Activated naive CD4-positive, alpha-beta T cell treated with anti-CD3 and anti-CD28 coated beads for 36 hours (primary cell): ENCODE results near the gene GNG7. TPM values are rescaled to one million over a fixed set of nuclear protein-coding genes. Genes with fewer than 3 reads are reported as not detected.
"Not testable (repeated sequence)": the region's sequence is repeated elsewhere in the genome, so short reads cannot be mapped to it uniquely, and the experiment has no call there.

ENCODE experiments used
- CTCF ChIA-PET: fragments of 350-600 bp; sonication (Branson Sonifier 250); formaldehyde crosslinking; loops from one replicate; lab custom pipeline; 2021; ENCODE audit warnings: antibody characterized with exemption; lab: Charles Lee
- DNase-seq: peaks from one replicate; pipeline ENCODE4 v3.0.0-alpha.2; 2020
- H3K27ac Mint-ChIP-seq: one replicate; pipeline ENCODE4 v1.8.0; 2021; ENCODE audit warnings: mild to moderate bottlenecking, mixed read lengths
- H3K27me3 Mint-ChIP-seq: one replicate; pipeline ENCODE4 v1.8.0; 2021; ENCODE audit warnings: low read depth, mixed read lengths
- H3K36me3 Mint-ChIP-seq: one replicate; pipeline ENCODE4 v1.8.0; 2021; ENCODE audit warnings: low read depth, mixed read lengths
- H3K4me1 Mint-ChIP-seq: one replicate; pipeline ENCODE4 v1.8.0; 2021; ENCODE audit warnings: low read depth, mixed read lengths
- H3K4me3 Mint-ChIP-seq: one replicate; pipeline ENCODE4 v1.8.0; 2021; ENCODE audit warnings: mild to moderate bottlenecking, moderate library complexity, mixed read lengths
- H3K9me3 Mint-ChIP-seq: one replicate; pipeline ENCODE4 v1.8.0; 2021; ENCODE audit warnings: mixed read lengths
- intact Hi-C: fragments of 100-400 bp; cut with micrococcal nuclease; formaldehyde crosslinking; loops from one replicate; pipeline ENCODE4 v1.15.1; 2023
- total RNA-seq, 2 experiments: library from RNA; stranded (reverse); gene quantifications; one replicate each; pipeline ENCODE4 v1.2.3, GENCODE V29; 2021

The GNG7 gene
- total RNA-seq, 2 experiments from 2014 or later: 0.74 to 1.1 TPM

GRCh38 chr19:2715470-2716274, 13.2 kb upstream of the GNG7 start:
- H3K27ac Mint-ChIP-seq: no peak overlapping the region
- peaks cover 3% of the 10 kb centered on the region for H3K4me1 Mint-ChIP-seq
- CTCF ChIA-PET: no interaction called here
- intact Hi-C loops: no loop called here
- H3K9me3 Mint-ChIP-seq: peaks cover 9% of the 10 kb centered on the region
- no peak overlapping the region for H3K4me3 Mint-ChIP-seq
- H3K27me3 Mint-ChIP-seq: peaks cover 13% of the 10 kb centered on the region
- no peak for DNase-seq
- H3K36me3 Mint-ChIP-seq: no peaks in the 10 kb centered on the region

DNA sequence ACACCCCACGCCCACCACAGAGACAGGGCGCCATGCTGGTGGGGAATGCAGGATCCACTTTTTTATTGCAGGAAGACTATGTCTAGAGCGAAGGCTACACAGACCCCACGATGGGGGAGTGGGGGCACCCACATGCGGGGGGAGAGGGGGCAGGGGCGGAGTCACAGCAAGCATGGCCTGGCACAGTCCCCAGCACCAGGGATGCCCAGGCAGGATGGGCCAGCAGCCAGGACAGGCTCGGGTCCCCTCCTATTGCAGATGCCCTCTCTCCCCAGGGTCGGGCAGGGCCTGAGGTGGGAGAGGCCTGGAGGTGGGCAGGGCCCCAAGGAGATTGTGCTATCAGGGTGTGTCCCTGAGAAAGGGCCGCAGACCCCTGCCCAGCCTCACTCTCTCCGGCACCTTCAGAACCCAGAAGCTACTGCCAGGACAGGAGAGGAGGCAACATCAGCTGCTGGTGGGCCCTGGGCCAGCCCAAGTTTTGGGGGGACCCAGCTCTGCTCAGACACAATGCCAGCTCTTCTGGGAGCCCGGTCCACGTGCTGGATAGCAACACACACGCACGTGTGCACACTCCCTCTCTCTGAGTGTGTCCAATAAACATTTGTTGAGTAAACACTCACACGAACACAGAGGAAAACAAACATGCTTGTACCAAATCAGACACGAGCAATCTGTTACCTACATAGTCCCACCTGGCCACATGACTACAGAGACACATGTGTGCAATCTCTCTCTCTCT, 12.2 kb upstream of the GNG7 start:
- CTCF ChIA-PET: no interaction called here
- intact Hi-C loops: no loop called here
- Mint-ChIP-seq H3K36me3 (no peaks in the 10 kb centered on the region), H3K4me3 (no peak overlapping the region), H3K4me1 (peaks cover 3% of the 10 kb centered on the region), H3K27ac (no peak overlapping the region), H3K27me3 (peaks cover 9% of the 10 kb centered on the region), H3K9me3 (peaks cover 9% of the 10 kb centered on the region)
- no peak for DNase-seq

DNA sequence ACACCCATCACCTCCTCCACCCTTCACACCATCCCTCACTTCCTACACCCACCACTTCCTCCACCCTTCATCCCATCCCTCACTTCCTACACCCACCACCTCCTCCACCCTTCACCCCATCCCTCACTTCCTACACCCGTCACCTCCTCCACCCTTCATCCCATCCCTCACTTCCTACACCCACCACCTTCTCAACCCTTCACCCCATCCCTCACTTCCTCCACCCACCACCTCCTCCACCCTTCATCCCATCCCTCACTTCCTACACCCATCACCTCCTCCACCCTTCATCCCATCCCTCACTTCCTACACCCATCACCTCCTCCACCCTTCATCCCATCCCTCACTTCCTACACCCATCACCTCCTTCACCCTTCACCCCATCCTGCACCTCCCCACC, 11.6 kb upstream of the GNG7 start:
- H3K36me3 Mint-ChIP-seq, intact Hi-C loops, H3K4me3 Mint-ChIP-seq, H3K4me1 Mint-ChIP-seq, CTCF ChIA-PET, H3K27me3 Mint-ChIP-seq, H3K27ac Mint-ChIP-seq, DNase-seq, H3K9me3 Mint-ChIP-seq: not testable (repeated sequence)

DNA sequence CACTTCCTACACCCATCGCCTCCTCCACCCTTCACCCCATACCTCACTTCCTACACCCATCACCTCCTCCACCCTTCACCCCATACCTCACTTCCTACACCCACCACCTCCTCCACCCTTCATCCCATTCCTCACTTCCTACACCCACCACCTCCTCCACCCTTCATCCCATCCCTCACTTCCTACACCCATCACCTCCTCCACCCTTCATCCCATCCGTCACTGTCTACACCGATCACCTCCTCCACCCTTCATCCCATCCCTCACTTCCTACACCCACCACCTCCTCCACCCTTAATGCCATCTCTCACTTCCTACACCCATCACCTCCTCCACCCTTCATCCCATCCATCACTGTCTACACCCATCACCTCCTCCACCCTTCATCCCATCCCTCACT, 10.7 kb upstream of the GNG7 start:
- intact Hi-C loops: not testable (repeated sequence)

DNA sequence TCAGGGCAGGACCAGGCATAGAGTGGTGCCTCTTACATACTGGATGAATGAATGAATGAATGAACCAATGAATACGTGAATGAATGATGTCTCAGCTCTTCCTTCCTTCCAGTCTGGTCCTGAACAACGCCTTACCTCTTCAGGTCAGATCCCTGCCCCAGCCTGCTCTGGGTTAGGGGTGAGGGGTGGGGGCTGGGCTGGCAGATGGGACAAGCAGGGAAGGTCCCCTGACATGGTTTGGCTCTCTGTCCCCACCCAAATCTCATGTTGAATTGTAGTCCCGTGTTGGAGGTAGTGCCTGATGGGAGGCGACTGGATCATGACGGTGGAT, 9.3 kb upstream of the GNG7 start:
- H3K27ac Mint-ChIP-seq: no peak overlapping the region
- H3K4me3 Mint-ChIP-seq: no peak overlapping the region
- CTCF ChIA-PET: no interaction called here
- H3K36me3 Mint-ChIP-seq: no peaks in the 10 kb centered on the region
- H3K9me3 Mint-ChIP-seq: peaks cover 9% of the 10 kb centered on the region
- H3K27me3 Mint-ChIP-seq: no peaks in the 10 kb centered on the region
- H3K4me1 Mint-ChIP-seq: peaks cover 2% of the 10 kb centered on the region
- no peak for DNase-seq
- intact Hi-C loops: no loop called here

More for the DNA sequence above, 10.7 kb upstream of the GNG7 start:
- DNase-seq, H3K9me3 Mint-ChIP-seq, CTCF ChIA-PET, H3K4me1 Mint-ChIP-seq, H3K27me3 Mint-ChIP-seq, H3K4me3 Mint-ChIP-seq, H3K36me3 Mint-ChIP-seq, H3K27ac Mint-ChIP-seq: not testable (repeated sequence)

DNA sequence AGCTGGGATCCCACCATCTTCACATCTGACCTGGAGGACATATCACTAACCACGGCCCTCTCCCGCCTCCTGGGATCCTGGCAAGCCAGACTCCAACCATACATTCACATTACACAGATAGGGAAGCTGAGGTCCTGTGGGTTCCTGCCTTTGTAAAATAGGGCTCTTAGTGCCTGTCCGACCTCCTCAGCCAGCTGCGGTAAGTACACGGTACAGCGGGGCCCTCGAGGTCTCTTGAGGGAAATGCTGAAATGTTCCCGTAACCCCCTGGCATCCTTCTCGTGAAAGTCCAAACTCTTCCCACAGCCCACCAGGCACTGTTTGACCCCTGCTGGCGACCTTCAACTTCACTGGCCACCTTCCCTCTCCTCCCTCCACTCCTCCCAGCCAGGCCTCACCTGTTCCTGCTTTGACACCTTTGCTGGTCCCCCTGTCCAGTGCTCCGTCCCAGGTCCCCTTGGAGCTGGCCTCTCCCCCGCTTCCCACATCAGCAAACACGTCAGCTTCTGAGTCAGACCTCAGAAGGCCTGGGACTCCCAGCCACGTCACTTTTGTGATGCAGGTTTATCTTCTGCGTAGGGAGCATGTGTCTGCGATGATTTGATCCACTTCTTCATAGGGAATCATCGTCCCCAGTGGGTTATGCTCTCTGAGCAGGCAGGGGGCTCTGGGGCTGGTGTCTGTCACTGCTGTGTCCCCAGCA, 8.8 kb upstream of the GNG7 start:
- intact Hi-C loops: no loop called here
- Mint-ChIP-seq H3K27me3 (no peaks in the 10 kb centered on the region), H3K4me3 (no peak overlapping the region), H3K36me3 (no peaks in the 10 kb centered on the region), H3K4me1 (peaks cover 2% of the 10 kb centered on the region), H3K9me3 (peaks cover 9% of the 10 kb centered on the region), H3K27ac (no peak overlapping the region)
- CTCF ChIA-PET: interaction anchor here (1.1 kb wide), 1 partner anchor 63 kb away, joined by 4 read pairs; no protein-coding TSS in a partner anchor
- DNase-seq: no peak

DNA sequence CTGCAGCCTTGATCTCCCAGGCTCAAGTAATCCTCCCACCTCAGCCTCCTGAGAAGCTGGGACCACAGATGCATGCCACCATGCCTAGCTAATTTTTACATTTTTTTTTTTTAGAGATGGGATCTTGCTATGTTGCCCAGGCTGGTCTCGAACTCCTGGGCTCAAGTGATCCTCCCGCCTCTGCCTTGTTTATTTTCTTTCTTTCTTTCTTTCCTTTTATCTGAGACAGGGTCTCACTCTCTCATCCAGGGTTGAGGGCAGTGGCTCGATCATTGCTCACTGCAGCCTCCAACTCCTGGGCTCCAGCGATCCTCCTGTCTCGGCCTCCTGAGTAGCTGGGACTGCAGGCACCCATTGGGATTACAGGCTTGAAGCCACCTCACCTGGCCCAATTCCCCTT, 3.8 kb upstream of the GNG7 start:
- Mint-ChIP-seq H3K9me3 (no peaks in the 10 kb centered on the region), H3K27me3 (no peaks in the 10 kb centered on the region), H3K4me3 (no peak overlapping the region), H3K27ac (no peak overlapping the region), H3K36me3 (no peaks in the 10 kb centered on the region), H3K4me1 (peaks cover 9% of the 10 kb centered on the region)
- intact Hi-C loops: no loop called here
- CTCF ChIA-PET: interaction anchor here (0.6 to 1.1 kb wide), 2 partner anchors 58 to 649 kb away, joined by 3 to 5 read pairs; no protein-coding TSS in a partner anchor
- DNase-seq: no peak

- CTCF ChIA-PET: interaction anchor here (0.7 to 1.4 kb wide), 2 partner anchors 42 to 45 kb away, joined by 3 to 5 read pairs; no protein-coding TSS in a partner anchor
- Mint-ChIP-seq H3K27ac (no peak overlapping the region), H3K27me3 (no peaks in the 10 kb centered on the region), H3K4me1 (peaks cover 20% of the 10 kb centered on the region), H3K36me3 (no peaks in the 10 kb centered on the region), H3K9me3 (no peaks in the 10 kb centered on the region), H3K4me3 (no peak overlapping the region)
- no peak for DNase-seq
- intact Hi-C loops: no loop called here
Observed at GRCh38 chr19:2703691-2704216, 1.3 kb upstream of the GNG7 start.

- H3K4me3 Mint-ChIP-seq: peak overlapping the region; percentile 51
- no peak for DNase-seq
- H3K4me1 Mint-ChIP-seq: peaks cover 25% of the 10 kb centered on the region
- CTCF ChIA-PET: interaction anchor here (1.4 kb wide), 1 partner anchor 41 kb away, joined by 5 read pairs; no protein-coding TSS in a partner anchor
- intact Hi-C loops: no loop called here
- H3K27ac Mint-ChIP-seq: no peak overlapping the region
- H3K36me3 Mint-ChIP-seq: no peaks in the 10 kb centered on the region
- H3K27me3 Mint-ChIP-seq: no peaks in the 10 kb centered on the region
- no peaks in the 10 kb centered on the region for H3K9me3 Mint-ChIP-seq
Observed at GRCh38 chr19:2703077-2703437, 563 bp upstream of the GNG7 start.

GRCh38 chr19:2701361-2702169, 929 bp downstream of the GNG7 start:
- CTCF ChIA-PET: interaction anchor here (0.7 kb wide), 1 partner anchor 23 kb away, joined by 3 read pairs; no protein-coding TSS in a partner anchor
- Mint-ChIP-seq H3K36me3 (no peaks in the 10 kb centered on the region), H3K27ac (no peak overlapping the region), H3K27me3 (no peaks in the 10 kb centered on the region), H3K4me1 (peaks cover 25% of the 10 kb centered on the region), H3K4me3 (peak overlapping the region; percentile 57), H3K9me3 (no peaks in the 10 kb centered on the region)
- no peak for DNase-seq
- intact Hi-C loops: no loop called here

GRCh38 chr19:2700660-2701360, 1.7 kb downstream of the GNG7 start:
- Mint-ChIP-seq H3K27ac (no peak overlapping the region), H3K36me3 (no peaks in the 10 kb centered on the region), H3K4me3 (no peak overlapping the region), H3K27me3 (no peaks in the 10 kb centered on the region), H3K9me3 (no peaks in the 10 kb centered on the region), H3K4me1 (peaks cover 25% of the 10 kb centered on the region)
- DNase-seq: no peak
- CTCF ChIA-PET: interaction anchor here (0.7 kb wide), 1 partner anchor 22 kb away, joined by 3 read pairs; no protein-coding TSS in a partner anchor
- intact Hi-C loops: no loop called here
